Measurements from ENCODE around the gene IFT122. TPM values are rescaled to one million over a fixed set of nuclear protein-coding genes. Genes with fewer than 3 reads are reported as not detected.

The IFT122 gene
- total RNA-seq, 1 donor from 2014 or later = 27.1 TPM

Other genes starting within 250 kb of the IFT122 start
- gene COPG1, start 190.6 kb upstream of the IFT122 start, total RNA-seq = 171 and 212 TPM in 2 replicates
- 20.8 and 25.4 TPM in 2 replicates for gene HMCES, start 161.4 kb upstream of the IFT122 start, total RNA-seq
- under 0.01 TPM in 2 replicates for gene EFCAB12, start 11.6 kb upstream of the IFT122 start, total RNA-seq
- gene MBD4, start 276 bp upstream of the IFT122 start, total RNA-seq = 17.3 and 23.0 TPM in 2 replicates
- not detected in 2 replicates for gene RHO, start 88.4 kb downstream of the IFT122 start, total RNA-seq
- not detected in 2 replicates for gene H1-8, start 103.0 kb downstream of the IFT122 start, total RNA-seq
- gene PLXND1, start 166.5 kb downstream of the IFT122 start, total RNA-seq = 273 and 392 TPM in 2 replicates

Measured in dermis microvascular lymphatic vessel endothelial cell (primary cell).